GM12801 (cell line): ENCODE data around the gene VAV2.

Source experiments
- CTCF ChIP-seq: IDR thresholded peaks from one replicate; pipeline ENCODE4 v1.5.1; 2011; ENCODE audit warnings: control low read depth; ENCODE audit not compliant: insufficient read length; ENCODE audit errors: extremely low read depth

Gene VAV2

DNA sequence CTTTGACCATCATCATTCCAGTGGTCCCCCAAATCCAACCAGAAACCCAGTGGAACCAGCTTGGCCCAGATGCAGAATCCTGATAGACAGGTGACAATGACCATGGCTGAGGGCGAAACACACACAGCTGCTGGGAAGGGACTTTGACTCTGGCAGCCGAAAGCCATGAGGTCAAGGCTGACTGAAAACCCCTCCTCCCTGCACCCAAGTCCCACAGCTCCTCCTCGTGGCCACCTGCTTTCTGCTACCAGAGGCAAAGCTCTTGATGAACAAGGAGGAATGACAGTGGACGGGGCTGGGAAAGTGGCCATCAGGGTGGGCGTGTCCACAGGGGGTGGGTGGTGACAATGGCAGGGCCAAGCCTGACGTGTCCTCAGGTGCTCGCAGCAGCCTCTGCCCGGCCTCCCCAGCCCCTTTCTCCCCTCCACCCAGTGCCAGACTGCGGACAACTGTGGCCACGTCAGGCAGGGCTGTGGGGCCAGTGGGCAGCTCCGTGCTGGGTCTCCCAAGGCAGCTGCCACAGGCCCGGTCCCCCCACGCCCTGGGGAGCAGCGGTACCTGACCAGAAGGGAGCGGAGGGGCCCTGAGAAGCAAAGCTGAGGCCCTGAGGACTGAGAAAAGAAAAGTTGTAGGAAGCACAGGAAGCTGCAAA, 223.1 kb downstream of the VAV2 start:
- no peak for TF ChIP-seq CTCF

GRCh38 chr9:133768371-133768858, 223.7 kb downstream of the VAV2 start:
- no peak for TF ChIP-seq CTCF

DNA sequence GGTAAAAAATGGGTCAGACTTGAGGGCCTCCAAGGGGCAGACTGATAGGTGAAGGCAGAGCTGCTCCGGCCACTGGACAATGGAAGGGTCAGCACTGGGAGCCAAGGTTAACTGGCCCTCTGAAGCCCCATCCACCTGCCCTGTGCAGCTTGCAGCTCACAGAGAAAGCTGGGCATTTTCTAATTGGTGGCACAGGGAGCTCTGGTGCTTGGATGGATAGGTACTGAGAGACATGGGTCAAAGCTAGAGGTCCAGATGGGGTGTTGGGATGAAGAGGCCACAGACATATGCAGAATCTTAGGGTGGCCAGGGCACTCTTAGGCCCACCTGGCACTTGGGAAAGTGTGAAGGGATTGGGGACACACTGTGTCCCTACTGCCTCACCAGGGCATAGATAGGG, 224.5 kb downstream of the VAV2 start:
- no peak for TF ChIP-seq CTCF

DNA sequence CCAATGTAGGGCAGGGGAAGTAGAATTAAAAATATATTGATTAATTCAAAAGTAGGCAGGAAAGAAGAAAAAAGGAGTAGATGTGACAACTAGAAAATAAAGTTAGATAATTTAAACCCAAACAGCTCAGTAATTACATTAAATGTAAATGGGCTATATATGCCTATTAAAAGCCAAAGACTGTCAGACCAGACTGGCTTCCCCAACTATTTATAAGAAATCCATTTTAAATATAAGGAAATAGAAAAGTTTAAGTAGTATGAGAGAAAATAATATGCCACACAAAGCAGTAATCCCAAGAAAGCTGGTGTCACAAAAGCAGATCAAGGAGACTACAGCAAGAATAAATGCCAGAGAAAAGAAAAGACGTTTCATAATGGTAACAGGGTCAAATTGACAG, 225.1 kb downstream of the VAV2 start:
- TF ChIP-seq CTCF: no peak

DNA sequence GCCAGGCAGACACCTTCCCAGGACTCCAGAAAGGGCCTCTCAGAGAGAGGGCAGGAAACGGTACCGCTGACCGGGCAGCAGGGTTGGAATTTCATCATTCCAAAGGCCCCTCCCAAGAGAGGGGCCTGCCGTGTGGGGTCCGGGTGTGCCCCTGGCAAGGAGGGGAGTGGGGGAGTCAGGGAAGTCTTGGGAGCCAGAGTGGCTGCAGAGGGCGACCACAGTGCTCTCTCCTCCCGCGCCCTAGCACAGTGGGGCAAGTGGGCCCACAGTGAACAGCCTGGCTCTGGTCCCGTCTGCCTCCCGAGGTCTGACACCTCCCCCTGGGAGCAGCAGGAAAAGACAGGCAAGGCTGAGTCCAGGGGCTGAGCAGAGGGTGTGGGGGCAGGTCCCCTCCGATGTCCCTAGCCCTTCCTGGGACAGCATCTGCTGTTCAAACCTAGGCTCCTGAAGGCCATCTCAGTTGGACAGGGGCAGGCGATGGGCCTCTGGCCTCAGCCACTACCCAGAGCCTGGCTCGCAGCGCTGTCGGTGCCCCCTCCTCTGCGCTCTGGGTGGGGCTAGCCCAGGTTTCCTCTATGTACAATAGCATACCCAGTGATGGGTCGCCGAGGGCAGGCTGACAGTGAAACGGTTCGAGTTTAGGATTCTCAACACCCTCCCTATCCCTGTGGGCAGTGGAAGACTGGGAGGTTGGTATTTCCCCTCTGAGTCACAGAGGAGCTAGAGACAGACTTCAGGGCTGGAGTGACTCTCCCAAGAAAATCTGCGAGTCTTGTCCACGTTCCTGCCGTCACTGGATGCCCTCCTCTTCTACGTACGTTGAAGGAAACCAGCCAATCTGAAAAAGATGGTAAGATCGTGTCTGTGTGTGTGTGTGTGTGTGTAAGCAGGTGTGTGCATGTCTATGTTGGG, 228.6 kb downstream of the VAV2 start:
- TF ChIP-seq CTCF: no peak

DNA sequence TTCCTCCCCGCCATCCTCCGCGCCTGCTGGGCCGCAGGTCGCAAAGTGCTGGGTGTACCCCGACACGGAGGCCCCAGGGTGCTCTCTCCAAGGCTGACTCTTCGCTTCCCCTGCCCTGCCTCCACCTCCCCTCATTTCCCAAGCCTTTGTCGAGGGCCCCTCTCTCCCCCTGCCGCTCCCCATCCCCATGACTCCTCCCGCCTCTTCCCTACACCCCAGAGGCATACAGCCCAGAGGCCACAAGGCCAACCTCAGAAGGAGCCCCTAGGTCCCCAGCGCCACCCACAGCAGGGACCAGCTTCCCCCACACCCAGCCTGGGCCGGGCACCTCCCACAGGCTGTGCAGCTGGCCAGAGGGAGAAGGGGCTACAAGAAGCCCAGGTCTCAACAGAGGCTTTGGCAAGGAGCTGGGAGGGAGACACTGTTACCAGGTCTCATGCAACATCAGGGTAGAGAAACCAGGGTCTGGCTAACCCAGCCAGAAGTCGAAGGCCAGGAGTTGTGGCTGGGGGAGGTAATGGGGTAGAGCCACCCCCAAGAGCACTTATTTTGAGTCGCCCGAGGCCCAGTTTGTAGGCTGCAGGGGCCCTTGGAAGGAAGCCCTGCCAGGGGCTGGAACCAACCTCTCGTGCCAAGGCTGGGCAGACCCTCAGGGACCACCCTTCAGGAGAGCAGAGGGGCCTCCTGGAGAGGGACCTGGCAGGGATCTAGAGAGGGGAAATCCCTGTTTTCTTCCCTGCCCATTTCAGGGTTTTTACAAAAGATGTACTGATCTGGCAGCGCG, 229.4 kb downstream of the VAV2 start:
- no peak for TF ChIP-seq CTCF
